ENCODE data around the gene TSSK2.
A peak's percentile ranks its signal among the peaks of the same experiment; 100 is the strongest.

TSSK2 gene

DNA sequence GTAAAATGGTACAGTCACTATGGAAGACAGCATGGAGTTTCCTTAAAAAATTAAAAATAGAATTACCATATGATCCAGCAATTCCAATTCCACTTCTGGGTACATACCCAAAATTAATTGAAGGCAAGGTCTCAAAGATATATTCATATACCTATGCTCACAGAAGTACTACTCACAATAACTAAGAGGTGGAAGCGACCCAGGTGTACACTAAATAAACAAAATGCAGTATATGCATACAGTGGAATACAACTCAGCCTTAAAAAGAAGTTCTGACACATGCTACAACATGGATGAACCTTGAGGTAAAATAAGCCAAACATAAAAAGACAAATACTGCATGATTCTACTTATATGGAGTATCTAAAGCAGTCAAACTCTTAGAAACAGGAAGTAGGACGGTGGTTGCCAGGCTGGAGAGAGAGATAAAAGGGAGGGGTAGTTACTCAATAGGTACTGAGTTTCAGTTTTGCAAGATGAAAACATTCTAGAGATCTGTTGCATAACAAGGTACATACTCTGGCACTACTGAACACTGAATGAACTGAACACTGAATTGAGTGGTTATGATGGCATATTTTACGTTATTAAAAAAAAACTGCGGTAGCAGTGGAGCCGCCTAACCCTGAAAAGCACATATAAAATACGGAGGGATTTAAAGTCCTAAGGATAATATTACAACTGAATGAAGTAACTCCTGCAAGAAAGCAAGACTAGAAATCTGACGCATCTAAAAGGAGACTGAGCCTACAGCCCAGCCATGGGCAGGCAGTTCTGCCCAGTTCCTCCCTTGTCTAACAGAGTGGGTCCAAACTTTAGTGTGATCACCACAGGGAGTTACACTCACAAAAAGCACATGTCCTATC, 21.7 kb upstream of the TSSK2 start:
- Histone ChIP-seq H4K91ac (ENCODE audit: low read depth, low read length, poor library complexity) (no peak overlapping the region), H3K36me3 (replicated peaks in 1 of 2; ENCODE audit: control insufficient read depth in 2 of 2, insufficient read depth in 2 of 2, low read length in 2 of 2) (peaks cover 0 to 30% of the 10 kb centered on the region in 2 donors), H3K4me3 (ENCODE audit: low read length in 2 of 2) (no peak overlapping the region), H3K23ac (ENCODE audit: low read depth, low read length, poor library complexity) (no peak overlapping the region), H3K4ac (ENCODE audit: low read length) (no peak overlapping the region), H2AK5ac (ENCODE audit: low read depth, low read length) (no peak overlapping the region), H2BK15ac (ENCODE audit: low read length) (no peak overlapping the region), H2BK120ac (ENCODE audit: low read depth, low read length) (no peak overlapping the region), H3K9ac (ENCODE audit: low read depth, low read length, poor library complexity) (no peak overlapping the region), H4K8ac (ENCODE audit: low read depth, low read length) (no peak overlapping the region), H3K27ac (replicated peaks; ENCODE audit: low read length) (no peak overlapping the region), H2BK5ac (ENCODE audit: low read length) (no peak overlapping the region), H2AFZ (ENCODE audit: low read length) (no peak overlapping the region), H3K4me1 (ENCODE audit: control insufficient read depth in 2 of 2, insufficient read depth in 1 of 2, low read depth in 1 of 2, low read length in 2 of 2) (peaks cover 3 to 15% of the 10 kb centered on the region in 2 donors), H3K14ac (ENCODE audit: low read length) (no peak overlapping the region), H2BK12ac (ENCODE audit: low read length) (no peak overlapping the region), H3K18ac (ENCODE audit: low read length) (no peak overlapping the region), H3K4me2 (ENCODE audit: insufficient read depth, low read length, poor library complexity, severe bottlenecking) (no peak overlapping the region), H3K27me3 (ENCODE audit: control insufficient read depth in 3 of 3, insufficient read depth in 3 of 3, low read depth in 1 of 3, low read length in 3 of 3) (no peaks in the 10 kb centered on the region), H3K9me3 (replicated peaks in 1 of 2; ENCODE audit: control insufficient read depth in 2 of 2, insufficient read depth in 1 of 2, low read depth in 1 of 2, low read length in 2 of 2) (no peaks in the 10 kb centered on the region), H3K79me1 (ENCODE audit: low read depth, low read length) (peaks cover 18% of the 10 kb centered on the region)
- no CpG with 5 or more reads among the region's 7 CpGs for WGBS, 2 donors (ENCODE audit: extremely low coverage in 2 of 2, insufficient read length in 2 of 2, insufficient replicate concordance in 1 of 2)
- no peak for DNase-seq (ENCODE audit: low spot score)

DNA sequence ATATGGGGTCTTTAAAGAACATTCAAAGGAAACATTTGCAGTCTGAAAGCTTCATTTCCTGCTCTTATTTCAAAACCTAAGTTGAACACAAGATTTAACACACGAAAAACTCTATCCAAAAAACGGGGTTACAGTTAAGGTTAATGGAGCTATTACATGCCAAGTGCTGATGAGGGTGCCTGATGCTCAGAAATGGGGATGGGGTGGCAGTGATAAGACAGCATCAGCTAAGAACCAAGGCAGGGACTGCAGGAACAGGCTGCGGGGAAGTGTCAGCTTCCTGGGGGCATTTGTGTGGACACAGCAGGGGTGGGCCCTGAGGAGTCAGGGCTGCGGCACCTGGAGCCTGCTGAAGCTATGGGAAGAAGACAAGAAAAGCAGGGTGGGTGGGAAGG, 21.0 kb upstream of the TSSK2 start:
- no peak for DNase-seq (ENCODE audit: low spot score)

GRCh38 chr22:19110646-19111045, 20.5 kb upstream of the TSSK2 start:
- Histone ChIP-seq H3K27ac (replicated peaks; ENCODE audit: low read length) (no peak overlapping the region), H3K4ac (ENCODE audit: low read length) (no peak overlapping the region), H4K91ac (ENCODE audit: low read depth, low read length, poor library complexity) (no peak overlapping the region), H2AFZ (ENCODE audit: low read length) (no peak overlapping the region), H2BK15ac (ENCODE audit: low read length) (no peak overlapping the region), H3K18ac (ENCODE audit: low read length) (no peak overlapping the region), H3K27me3 (ENCODE audit: control insufficient read depth in 3 of 3, insufficient read depth in 3 of 3, low read depth in 1 of 3, low read length in 3 of 3) (no peaks in the 10 kb centered on the region), H3K4me3 (ENCODE audit: low read length in 2 of 2) (no peak overlapping the region), H3K14ac (ENCODE audit: low read length) (no peak overlapping the region), H3K9me3 (replicated peaks in 1 of 2; ENCODE audit: control insufficient read depth in 2 of 2, insufficient read depth in 1 of 2, low read depth in 1 of 2, low read length in 2 of 2) (no peaks in the 10 kb centered on the region), H3K23ac (ENCODE audit: low read depth, low read length, poor library complexity) (no peak overlapping the region), H2AK5ac (ENCODE audit: low read depth, low read length) (no peak overlapping the region), H3K79me1 (ENCODE audit: low read depth, low read length) (peaks cover 17% of the 10 kb centered on the region), H3K36me3 (replicated peaks in 1 of 2; ENCODE audit: control insufficient read depth in 2 of 2, insufficient read depth in 2 of 2, low read length in 2 of 2) (peaks cover 0 to 27% of the 10 kb centered on the region in 2 donors), H2BK120ac (ENCODE audit: low read depth, low read length) (no peak overlapping the region), H2BK5ac (ENCODE audit: low read length) (no peak overlapping the region), H3K9ac (ENCODE audit: low read depth, low read length, poor library complexity) (no peak overlapping the region), H3K4me2 (ENCODE audit: insufficient read depth, low read length, poor library complexity, severe bottlenecking) (no peak overlapping the region), H2BK12ac (ENCODE audit: low read length) (no peak overlapping the region), H3K4me1 (ENCODE audit: control insufficient read depth in 2 of 2, insufficient read depth in 1 of 2, low read depth in 1 of 2, low read length in 2 of 2) (peaks cover 3 to 19% of the 10 kb centered on the region in 2 donors), H4K8ac (ENCODE audit: low read depth, low read length) (no peak overlapping the region)
- DNase-seq (ENCODE audit: low spot score): no peak

More for the DNA sequence above, 21.0 kb upstream of the TSSK2 start:
- no peak overlapping the region for H2BK12ac ChIP-seq (ENCODE audit: low read length)
- no peak overlapping the region for H2BK120ac ChIP-seq (ENCODE audit: low read depth, low read length)
- no peak overlapping the region for H2AK5ac ChIP-seq (ENCODE audit: low read depth, low read length)
- H3K27me3 ChIP-seq (ENCODE audit: control insufficient read depth in 3 of 3, insufficient read depth in 3 of 3, low read depth in 1 of 3, low read length in 3 of 3): no peaks in the 10 kb centered on the region
- no peak overlapping the region for H3K18ac ChIP-seq (ENCODE audit: low read length)
- WGBS, 2 donors (ENCODE audit: extremely low coverage in 2 of 2, insufficient read length in 2 of 2, insufficient replicate concordance in 1 of 2): no CpG with 5 or more reads among the region's 4 CpGs
- H2BK15ac ChIP-seq (ENCODE audit: low read length): no peak overlapping the region
- no peak overlapping the region for H2AFZ ChIP-seq (ENCODE audit: low read length)
- peaks cover 0 to 30% of the 10 kb centered on the region in 2 donors for H3K36me3 ChIP-seq (replicated peaks in 1 of 2; ENCODE audit: control insufficient read depth in 2 of 2, insufficient read depth in 2 of 2, low read length in 2 of 2)
- no peak overlapping the region for H3K4me2 ChIP-seq (ENCODE audit: insufficient read depth, low read length, poor library complexity, severe bottlenecking)
- H3K4ac ChIP-seq (ENCODE audit: low read length): no peak overlapping the region
- H3K4me1 ChIP-seq (ENCODE audit: control insufficient read depth in 2 of 2, insufficient read depth in 1 of 2, low read depth in 1 of 2, low read length in 2 of 2): peaks cover 3 to 19% of the 10 kb centered on the region in 2 donors
- H2BK5ac ChIP-seq (ENCODE audit: low read length): no peak overlapping the region
- no peak overlapping the region for H4K8ac ChIP-seq (ENCODE audit: low read depth, low read length)
- H3K14ac ChIP-seq (ENCODE audit: low read length): no peak overlapping the region
- peaks cover 19% of the 10 kb centered on the region for H3K79me1 ChIP-seq (ENCODE audit: low read depth, low read length)
- no peak overlapping the region for H3K23ac ChIP-seq (ENCODE audit: low read depth, low read length, poor library complexity)
- H3K9ac ChIP-seq (ENCODE audit: low read depth, low read length, poor library complexity): peak overlapping the region; percentile 24
- H3K4me3 ChIP-seq (ENCODE audit: low read length in 2 of 2): no peak overlapping the region
- H3K27ac ChIP-seq (replicated peaks; ENCODE audit: low read length): no peak overlapping the region
- H4K91ac ChIP-seq (ENCODE audit: low read depth, low read length, poor library complexity): no peak overlapping the region
- H3K9me3 ChIP-seq (replicated peaks in 1 of 2; ENCODE audit: control insufficient read depth in 2 of 2, insufficient read depth in 1 of 2, low read depth in 1 of 2, low read length in 2 of 2): no peaks in the 10 kb centered on the region

DNA sequence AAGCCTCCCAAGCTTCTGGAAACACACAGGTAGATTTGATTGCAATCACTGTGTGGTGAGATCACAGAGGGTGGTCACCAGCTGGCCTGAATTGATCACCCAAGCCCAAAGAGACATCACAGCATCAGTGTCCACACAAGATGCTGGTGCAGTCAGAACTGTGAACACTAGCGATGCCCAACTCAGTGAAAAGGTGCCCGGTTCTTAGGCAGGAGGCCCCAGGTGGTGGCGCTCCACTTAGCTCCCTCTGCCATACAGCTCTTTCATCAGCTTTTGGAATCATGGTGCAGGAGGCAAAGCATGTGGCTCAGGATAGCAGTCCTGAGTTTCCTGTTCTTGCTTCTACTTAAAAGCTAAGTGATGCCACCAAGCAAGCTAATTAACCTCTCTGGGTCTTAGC, 20.0 kb upstream of the TSSK2 start:
- Histone ChIP-seq H2BK12ac (ENCODE audit: low read length) (no peak overlapping the region), H3K4me3 (ENCODE audit: low read length in 2 of 2) (no peak overlapping the region), H4K8ac (ENCODE audit: low read depth, low read length) (no peak overlapping the region), H3K23ac (ENCODE audit: low read depth, low read length, poor library complexity) (no peak overlapping the region), H2BK120ac (ENCODE audit: low read depth, low read length) (no peak overlapping the region), H4K91ac (ENCODE audit: low read depth, low read length, poor library complexity) (no peak overlapping the region), H3K27ac (replicated peaks; ENCODE audit: low read length) (no peak overlapping the region), H2BK5ac (ENCODE audit: low read length) (no peak overlapping the region), H3K18ac (ENCODE audit: low read length) (no peak overlapping the region), H3K9ac (ENCODE audit: low read depth, low read length, poor library complexity) (no peak overlapping the region), H3K14ac (ENCODE audit: low read length) (no peak overlapping the region), H2AK5ac (ENCODE audit: low read depth, low read length) (no peak overlapping the region), H3K36me3 (replicated peaks in 1 of 2; ENCODE audit: control insufficient read depth in 2 of 2, insufficient read depth in 2 of 2, low read length in 2 of 2) (peaks cover 0 to 26% of the 10 kb centered on the region in 2 donors), H2BK15ac (ENCODE audit: low read length) (no peak overlapping the region), H3K9me3 (replicated peaks in 1 of 2; ENCODE audit: control insufficient read depth in 2 of 2, insufficient read depth in 1 of 2, low read depth in 1 of 2, low read length in 2 of 2) (no peaks in the 10 kb centered on the region), H3K27me3 (ENCODE audit: control insufficient read depth in 3 of 3, insufficient read depth in 3 of 3, low read depth in 1 of 3, low read length in 3 of 3) (no peaks in the 10 kb centered on the region), H3K4me1 (ENCODE audit: control insufficient read depth in 2 of 2, insufficient read depth in 1 of 2, low read depth in 1 of 2, low read length in 2 of 2) (peaks cover 3 to 18% of the 10 kb centered on the region in 2 donors), H3K79me1 (ENCODE audit: low read depth, low read length) (peaks cover 18% of the 10 kb centered on the region), H3K4me2 (ENCODE audit: insufficient read depth, low read length, poor library complexity, severe bottlenecking) (no peak overlapping the region), H2AFZ (ENCODE audit: low read length) (no peak overlapping the region), H3K4ac (ENCODE audit: low read length) (no peak overlapping the region)
- WGBS, 2 donors (ENCODE audit: extremely low coverage in 2 of 2, insufficient read length in 2 of 2, insufficient replicate concordance in 1 of 2): no CpG with 5 or more reads among the region's 3 CpGs
- DNase-seq (ENCODE audit: low spot score): no peak

All from neuronal stem cell (in vitro differentiated cells).